H1 (cell line): Measurements from ENCODE around the gene PM20D1. TPM values are rescaled to one million over a fixed set of nuclear protein-coding genes. Genes with fewer than 3 reads are reported as not detected.

ENCODE experiments used
- BRCA1 ChIP-seq: IDR thresholded peaks from 2 replicates; pipeline ENCODE4 v1.6.1; 2012; ENCODE audit warnings: low read depth, low read length, improper control_type of control experiment
- CBX5 ChIP-seq: fragments of 300-800, 300-1000 bp; sonication (generic); IDR thresholded peaks from 2 replicates; pipeline ENCODE4 v1.7.1; 2016; ENCODE audit warnings: antibody characterized with exemption, low read length, low read depth
- CHD1 ChIP-seq: IDR thresholded peaks from 2 replicates; pipeline ENCODE4 v1.6.1; 2012; ENCODE audit warnings: low read depth, low read length, improper control_type of control experiment
- CHD2 ChIP-seq: IDR thresholded peaks from 2 replicates; pipeline ENCODE4 v1.6.1; 2012; ENCODE audit warnings: low read length, improper control_type of control experiment
- CTBP2 ChIP-seq: IDR thresholded peaks from 2 replicates; pipeline ENCODE4 v1.7.0; 2011; ENCODE audit warnings: borderline replicate concordance, mild to moderate bottlenecking, moderate library complexity, mixed read lengths, low read length; ENCODE audit not compliant: insufficient read depth, insufficient read length
- EP300 ChIP-seq, 2 experiments: IDR thresholded peaks; 1 replicate in 1 of 2; 2 replicates in 1 of 2; pipeline ENCODE4 v1.6.1; 2011 to 2012; ENCODE audit warnings: low read depth in 2 of 2, low read length in 2 of 2, mild to moderate bottlenecking in 2 of 2, borderline replicate concordance in 1 of 2, inconsistent platforms in 1 of 2, moderate library complexity in 1 of 2
- FOSL1 ChIP-seq: IDR thresholded peaks from 2 replicates; pipeline ENCODE4 v1.6.1; 2011; ENCODE audit warnings: mild to moderate bottlenecking, low read depth, low read length, moderate library complexity; ENCODE audit not compliant: insufficient read depth
- JUN ChIP-seq: IDR thresholded peaks from 2 replicates; pipeline ENCODE4 v1.6.1; 2011; ENCODE audit warnings: low read depth, mild to moderate bottlenecking, improper control_type of control experiment, low read length
- RBBP5 ChIP-seq: IDR thresholded peaks from 2 replicates; pipeline ENCODE4 v1.7.1; 2012; ENCODE audit warnings: low read depth, mild to moderate bottlenecking, inconsistent platforms, low read length, moderate library complexity, borderline replicate concordance
- SP2 ChIP-seq: IDR thresholded peaks from 2 replicates; pipeline ENCODE4 v1.6.1; 2012; ENCODE audit warnings: mild to moderate bottlenecking, low read length, inconsistent platforms
- polyA plus RNA-seq, 7 experiments: library from polyadenylated mRNA; depleted of rRNA in 3 of 7; stranded (reverse) in 5 of 7; unstranded in 2 of 7; fragments of >200 nt in 5 of 7; fragments of 200-250 nt in 2 of 7; gene quantifications; 1 replicate in 5 of 7; 2 replicates in 1 of 7; 4 replicates in 1 of 7; pipeline versions ENCODE4 v1.2.1 to v1.2.3, GENCODE V29; 2011 to 2013; ENCODE audit warnings: missing spikeins in 2 of 7, mixed read lengths in 2 of 7
- total RNA-seq: library from RNA; stranded (reverse); fragmentation: NEBNext Ultra II Directional; extraction: Animal tissue kit (Norgen Biotek cat#: 25700); gene quantifications from 2 replicates; pipeline ENCODE4 v1.2.1, GENCODE V29; 2021
- TF ChIP-seq, protein P1 (sequence below): IDR thresholded peaks from 2 replicates; pipeline ENCODE4 v1.6.1; 2012; ENCODE audit warnings: inconsistent platforms
- TF ChIP-seq, protein P2 (sequence below), 3 experiments: IDR thresholded peaks; 1 replicate in 2 of 3; 2 replicates in 1 of 3; pipeline versions ENCODE4 v1.5.1 to v1.6.1; 2011; ENCODE audit warnings: low read length in 3 of 3, mild to moderate bottlenecking in 3 of 3, inconsistent platforms in 2 of 3, low read depth in 1 of 3, moderate library complexity in 1 of 3; ENCODE audit not compliant: insufficient read depth in 1 of 3; ENCODE audit errors: control extremely low read depth in 1 of 3

Gene PM20D1
- total and polyA plus RNA-seq, 2 of the 8 experiments (the other 6 are each of a cell fraction or from before 2014, with no cell fraction given), result 0.05 TPM; not detected in 1

DNA sequence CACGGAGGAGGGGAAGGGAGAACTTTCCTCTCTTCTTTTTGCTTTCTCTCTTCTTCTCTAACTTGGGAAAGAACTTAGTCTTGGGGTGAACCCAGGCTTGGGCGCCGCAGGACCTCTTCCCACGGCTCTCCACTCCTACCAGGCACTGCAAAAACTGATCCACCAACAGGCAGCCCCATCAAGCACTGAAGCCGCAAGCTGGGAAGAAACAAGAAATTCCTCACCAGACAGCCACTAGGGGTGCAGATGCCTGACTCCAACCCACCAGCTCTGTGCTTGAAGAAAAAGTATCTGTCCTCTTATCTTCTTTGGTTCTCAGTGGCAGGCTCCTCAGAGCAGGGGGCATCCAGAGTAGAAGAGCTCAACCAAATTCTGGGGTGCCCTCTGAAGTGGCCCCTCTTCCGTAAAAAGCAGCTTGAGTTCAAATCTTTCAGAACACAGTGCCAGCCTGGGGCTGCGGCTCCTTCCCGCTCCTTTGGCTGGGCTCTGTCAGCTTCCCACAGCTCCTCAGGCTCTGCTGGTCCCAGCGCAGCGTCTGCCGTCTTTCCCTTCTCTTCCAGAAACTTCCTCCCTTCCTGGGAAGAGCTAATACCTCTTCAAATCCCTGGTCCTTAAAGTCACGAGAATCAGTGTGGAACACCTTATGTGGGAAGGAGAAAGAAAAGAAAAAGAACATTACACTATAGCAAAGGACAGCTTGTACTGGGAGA is 39.3 kb downstream of the PM20D1 start (continued):
- TF ChIP-seq CHD1 (no peak), JUN (no peak), CTBP2 (no peak), CBX5 (no peak), EP300 (IDR thresholded peaks at IDR 0.05; ENCODE audit: borderline replicate concordance in 1 of 2, low read depth in 2 of 2, low read length in 2 of 2) (no peak), CHD2 (no peak), BRCA1 (no peak), FOSL1 (no peak), SP2 (no peak), RBBP5 (no peak)
- TF ChIP-seq, protein P1, sequence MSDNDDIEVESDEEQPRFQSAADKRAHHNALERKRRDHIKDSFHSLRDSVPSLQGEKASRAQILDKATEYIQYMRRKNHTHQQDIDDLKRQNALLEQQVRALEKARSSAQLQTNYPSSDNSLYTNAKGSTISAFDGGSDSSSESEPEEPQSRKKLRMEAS, result no peak
- TF ChIP-seq, protein P2, sequence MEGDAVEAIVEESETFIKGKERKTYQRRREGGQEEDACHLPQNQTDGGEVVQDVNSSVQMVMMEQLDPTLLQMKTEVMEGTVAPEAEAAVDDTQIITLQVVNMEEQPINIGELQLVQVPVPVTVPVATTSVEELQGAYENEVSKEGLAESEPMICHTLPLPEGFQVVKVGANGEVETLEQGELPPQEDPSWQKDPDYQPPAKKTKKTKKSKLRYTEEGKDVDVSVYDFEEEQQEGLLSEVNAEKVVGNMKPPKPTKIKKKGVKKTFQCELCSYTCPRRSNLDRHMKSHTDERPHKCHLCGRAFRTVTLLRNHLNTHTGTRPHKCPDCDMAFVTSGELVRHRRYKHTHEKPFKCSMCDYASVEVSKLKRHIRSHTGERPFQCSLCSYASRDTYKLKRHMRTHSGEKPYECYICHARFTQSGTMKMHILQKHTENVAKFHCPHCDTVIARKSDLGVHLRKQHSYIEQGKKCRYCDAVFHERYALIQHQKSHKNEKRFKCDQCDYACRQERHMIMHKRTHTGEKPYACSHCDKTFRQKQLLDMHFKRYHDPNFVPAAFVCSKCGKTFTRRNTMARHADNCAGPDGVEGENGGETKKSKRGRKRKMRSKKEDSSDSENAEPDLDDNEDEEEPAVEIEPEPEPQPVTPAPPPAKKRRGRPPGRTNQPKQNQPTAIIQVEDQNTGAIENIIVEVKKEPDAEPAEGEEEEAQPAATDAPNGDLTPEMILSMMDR (IDR thresholded peaks at IDR 0.05; ENCODE audit: control extremely low read depth in 1 of 3, insufficient read depth in 1 of 3, low read depth in 1 of 3, low read length in 3 of 3), result peak; percentile 35 to 39 (median 37); a peak in 3 of 4 replicates
